COLO829 (cell line): ENCODE results near the gene KPNB1.
A peak's percentile ranks its signal among the peaks of the same experiment; 100 is the strongest.

Source experiments
- DNase-seq: peaks from one replicate; pipeline ENCODE4 v3.0.0; 2012; ENCODE audit warnings: low spot score

The KPNB1 gene

GRCh38 chr17:47649153-47649971 is at the start of gene KPNB1:
TSS of gene KPNB1 (plus strand) at chr17:47649919. CDS start at chr17:47650245, 326 bp downstream.
- DNase-seq = peak; percentile 87

- DNase-seq = no peak
These were observed 45.7 kb upstream of the KPNB1 start for GRCh38 chr17:47603830-47604597.

GRCh38 chr17:47604598-47604927 is 45.2 kb upstream of the KPNB1 start:
- DNase-seq = no peak

- no peak for DNase-seq
These were observed 44.7 kb upstream of the KPNB1 start for GRCh38 chr17:47605011-47605410.

- no peak for DNase-seq
These were observed 42.2 kb upstream of the KPNB1 start for GRCh38 chr17:47607481-47607880.

- no peak for DNase-seq
These were observed 38.1 kb upstream of the KPNB1 start for GRCh38 chr17:47611372-47612350.

GRCh38 chr17:47615766-47616424 is 33.8 kb upstream of the KPNB1 start:
- DNase-seq = peak; percentile 42

GRCh38 chr17:47618410-47618809 is 31.3 kb upstream of the KPNB1 start:
- no peak for DNase-seq

- DNase-seq = no peak
These were observed 29.0 kb upstream of the KPNB1 start for GRCh38 chr17:47620503-47621245.

GRCh38 chr17:47621293-47622179 is 28.2 kb upstream of the KPNB1 start:
- peak; percentile 92 for DNase-seq

GRCh38 chr17:47622180-47622549 is 27.6 kb upstream of the KPNB1 start:
- no peak for DNase-seq

- DNase-seq = no peak
These were observed 25.0 kb upstream of the KPNB1 start for GRCh38 chr17:47624727-47625068.

GRCh38 chr17:47628014-47628566 is 21.6 kb upstream of the KPNB1 start:
- no peak for DNase-seq

GRCh38 chr17:47629826-47630225 is 19.9 kb upstream of the KPNB1 start:
- no peak for DNase-seq

- DNase-seq = no peak
These were observed 19.1 kb upstream of the KPNB1 start for GRCh38 chr17:47630614-47631013.

GRCh38 chr17:47632991-47633390 is 16.7 kb upstream of the KPNB1 start:
- no peak for DNase-seq

GRCh38 chr17:47633996-47634395 is 15.7 kb upstream of the KPNB1 start:
- DNase-seq = no peak

GRCh38 chr17:47634870-47635269 is 14.8 kb upstream of the KPNB1 start:
- DNase-seq = no peak

GRCh38 chr17:47635734-47636133 is 14.0 kb upstream of the KPNB1 start:
- DNase-seq = no peak
